Neuron (in vitro differentiated cells): ENCODE data around the gene HMG20B.

Experiments
- H2AFZ ChIP-seq: one replicate; pipeline ENCODE4 v1.6.1; 2013; ENCODE audit warnings: low read depth, mild to moderate bottlenecking, inconsistent platforms, low read length, moderate library complexity
- H3K27me3 ChIP-seq: one replicate; pipeline ENCODE4 v1.6.1; 2013; ENCODE audit warnings: low read length; ENCODE audit not compliant: insufficient read depth
- H3K36me3 ChIP-seq: one replicate; pipeline ENCODE4 v1.6.1; 2013; ENCODE audit warnings: low read length; ENCODE audit not compliant: insufficient read depth
- H3K4me1 ChIP-seq: one replicate; pipeline ENCODE4 v1.6.1; 2013; ENCODE audit warnings: low read length; ENCODE audit not compliant: insufficient read depth
- H3K4me3 ChIP-seq: 2 replicates; pipeline ENCODE4 v1.5.1; 2013; ENCODE audit warnings: mild to moderate bottlenecking, low read length, moderate library complexity
- H3K9me3 ChIP-seq: one replicate; pipeline ENCODE4 v1.6.1; 2013; ENCODE audit warnings: low read length

HMG20B gene

GRCh38 chr19:3533033-3533432, 39.7 kb upstream of the HMG20B start:
- H3K27me3 ChIP-seq, result no peaks in the 10 kb centered on the region
- H3K9me3 ChIP-seq, result no peaks in the 10 kb centered on the region
- no peak overlapping the region for H2AFZ ChIP-seq
- peaks cover 54% of the 10 kb centered on the region for H3K36me3 ChIP-seq
- no peak overlapping the region for H3K4me3 ChIP-seq
- no peaks in the 10 kb centered on the region for H3K4me1 ChIP-seq

DNA sequence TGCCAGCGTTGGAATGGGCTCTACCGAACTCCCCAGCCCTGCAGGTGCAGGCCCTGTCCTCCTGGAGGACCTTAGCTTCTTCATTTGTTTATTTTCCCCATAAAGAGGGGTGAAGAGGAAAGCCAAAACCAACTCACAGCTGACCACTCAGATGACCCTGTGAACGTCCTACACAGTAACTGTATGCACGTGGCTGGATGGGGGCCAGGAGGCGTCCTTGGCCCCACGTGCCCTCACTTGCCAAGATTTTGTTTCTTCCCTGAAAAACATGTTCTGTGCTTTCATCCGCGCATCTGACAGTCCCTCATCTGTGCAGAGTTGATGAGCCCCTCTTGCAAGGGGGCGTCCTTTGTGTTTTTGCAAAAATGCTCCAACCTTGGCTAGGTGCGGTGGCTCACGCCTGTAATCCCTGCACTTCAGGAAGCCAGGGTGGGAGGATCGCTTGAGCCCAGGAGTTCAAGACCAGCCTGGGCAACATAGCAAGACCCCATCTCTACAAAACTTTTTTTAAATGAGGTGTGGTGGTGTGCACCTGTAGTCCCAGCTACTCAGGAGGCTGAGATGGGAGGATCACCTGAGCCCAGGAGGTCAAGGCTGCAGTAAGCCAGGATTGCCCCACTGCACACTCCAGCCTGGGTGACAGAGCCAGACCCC, 39.1 kb upstream of the HMG20B start:
- H3K9me3 ChIP-seq, result no peaks in the 10 kb centered on the region
- H3K4me3 ChIP-seq, result no peak overlapping the region
- H3K4me1 ChIP-seq, result peaks cover 3% of the 10 kb centered on the region
- H3K27me3 ChIP-seq, result no peaks in the 10 kb centered on the region
- H3K36me3 ChIP-seq, result peaks cover 54% of the 10 kb centered on the region
- H2AFZ ChIP-seq, result no peak overlapping the region

DNA sequence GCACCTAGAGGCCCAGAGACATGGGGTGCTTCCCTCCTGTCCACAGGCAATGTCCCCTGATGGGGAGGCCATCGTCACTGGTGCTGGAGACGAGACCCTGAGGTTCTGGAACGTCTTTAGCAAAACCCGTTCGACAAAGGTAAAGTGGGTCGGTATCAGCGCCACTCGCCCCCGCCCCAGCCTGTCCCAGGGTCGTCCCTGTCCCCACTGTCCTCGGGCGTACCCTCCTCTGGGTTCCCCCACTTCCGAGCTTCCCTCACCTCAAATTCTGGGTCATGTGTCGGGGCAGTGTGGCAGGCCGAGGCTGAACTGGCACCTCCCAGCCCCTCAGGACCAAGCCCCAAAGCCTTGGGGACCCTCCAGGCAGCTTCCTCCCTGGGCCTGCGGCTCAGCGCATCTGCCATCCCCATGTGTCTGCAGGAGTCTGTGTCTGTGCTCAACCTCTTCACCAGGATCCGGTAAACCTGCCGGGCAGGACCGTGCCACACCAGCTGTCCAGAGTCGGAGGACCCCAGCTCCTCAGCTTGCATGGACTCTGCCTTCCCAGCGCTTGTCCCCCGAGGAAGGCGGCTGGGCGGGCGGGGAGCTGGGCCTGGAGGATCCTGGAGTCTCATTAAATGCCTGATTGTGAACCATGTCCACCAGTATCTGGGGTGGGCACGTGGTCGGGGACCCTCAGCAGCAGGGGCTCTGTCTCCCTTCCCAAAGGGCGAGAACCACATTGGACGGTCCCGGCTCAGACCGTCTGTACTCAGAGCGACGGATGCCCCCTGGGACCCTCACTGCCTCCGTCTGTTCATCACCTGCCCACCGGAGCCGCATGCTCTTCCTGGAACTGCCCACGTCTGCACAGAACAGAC, 38.1 kb upstream of the HMG20B start:
- no peaks in the 10 kb centered on the region for H3K27me3 ChIP-seq
- peaks cover 7% of the 10 kb centered on the region for H3K4me1 ChIP-seq
- H2AFZ ChIP-seq, result no peak overlapping the region
- no peaks in the 10 kb centered on the region for H3K9me3 ChIP-seq
- no peak overlapping the region for H3K4me3 ChIP-seq
- peaks cover 54% of the 10 kb centered on the region for H3K36me3 ChIP-seq

GRCh38 chr19:3535235-3535535, 37.6 kb upstream of the HMG20B start:
- Histone ChIP-seq H3K9me3 (no peaks in the 10 kb centered on the region), H3K27me3 (no peaks in the 10 kb centered on the region), H3K4me3 (no peak overlapping the region), H3K4me1 (peaks cover 7% of the 10 kb centered on the region), H3K36me3 (peaks cover 54% of the 10 kb centered on the region), H2AFZ (no peak overlapping the region)

GRCh38 chr19:3535563-3535965, 37.2 kb upstream of the HMG20B start:
- Histone ChIP-seq H3K4me3 (no peak overlapping the region), H3K4me1 (peaks cover 7% of the 10 kb centered on the region), H2AFZ (no peak overlapping the region), H3K9me3 (no peaks in the 10 kb centered on the region), H3K27me3 (no peaks in the 10 kb centered on the region), H3K36me3 (peaks cover 53% of the 10 kb centered on the region)

GRCh38 chr19:3535981-3536380, 36.8 kb upstream of the HMG20B start:
- no peaks in the 10 kb centered on the region for H3K9me3 ChIP-seq
- no peak overlapping the region for H3K4me3 ChIP-seq
- peaks cover 50% of the 10 kb centered on the region for H3K36me3 ChIP-seq
- no peak overlapping the region for H2AFZ ChIP-seq
- no peaks in the 10 kb centered on the region for H3K27me3 ChIP-seq
- H3K4me1 ChIP-seq, result peaks cover 7% of the 10 kb centered on the region

GRCh38 chr19:3536429-3537100, 36.2 kb upstream of the HMG20B start:
- Histone ChIP-seq H3K36me3 (peaks cover 44% of the 10 kb centered on the region), H3K4me3 (no peak overlapping the region), H3K27me3 (no peaks in the 10 kb centered on the region), H3K9me3 (no peaks in the 10 kb centered on the region), H2AFZ (no peak overlapping the region), H3K4me1 (peaks cover 7% of the 10 kb centered on the region)

GRCh38 chr19:3537101-3537437, 35.7 kb upstream of the HMG20B start:
- Histone ChIP-seq H3K4me3 (no peak overlapping the region), H3K9me3 (no peaks in the 10 kb centered on the region), H3K4me1 (peaks cover 7% of the 10 kb centered on the region), H3K36me3 (peaks cover 39% of the 10 kb centered on the region), H3K27me3 (no peaks in the 10 kb centered on the region), H2AFZ (no peak overlapping the region)

GRCh38 chr19:3537438-3538240, 35.1 kb upstream of the HMG20B start:
- no peaks in the 10 kb centered on the region for H3K9me3 ChIP-seq
- H3K36me3 ChIP-seq, result peaks cover 34% of the 10 kb centered on the region
- no peak overlapping the region for H3K4me3 ChIP-seq
- peaks cover 7% of the 10 kb centered on the region for H3K4me1 ChIP-seq
- no peak overlapping the region for H2AFZ ChIP-seq
- no peaks in the 10 kb centered on the region for H3K27me3 ChIP-seq

DNA sequence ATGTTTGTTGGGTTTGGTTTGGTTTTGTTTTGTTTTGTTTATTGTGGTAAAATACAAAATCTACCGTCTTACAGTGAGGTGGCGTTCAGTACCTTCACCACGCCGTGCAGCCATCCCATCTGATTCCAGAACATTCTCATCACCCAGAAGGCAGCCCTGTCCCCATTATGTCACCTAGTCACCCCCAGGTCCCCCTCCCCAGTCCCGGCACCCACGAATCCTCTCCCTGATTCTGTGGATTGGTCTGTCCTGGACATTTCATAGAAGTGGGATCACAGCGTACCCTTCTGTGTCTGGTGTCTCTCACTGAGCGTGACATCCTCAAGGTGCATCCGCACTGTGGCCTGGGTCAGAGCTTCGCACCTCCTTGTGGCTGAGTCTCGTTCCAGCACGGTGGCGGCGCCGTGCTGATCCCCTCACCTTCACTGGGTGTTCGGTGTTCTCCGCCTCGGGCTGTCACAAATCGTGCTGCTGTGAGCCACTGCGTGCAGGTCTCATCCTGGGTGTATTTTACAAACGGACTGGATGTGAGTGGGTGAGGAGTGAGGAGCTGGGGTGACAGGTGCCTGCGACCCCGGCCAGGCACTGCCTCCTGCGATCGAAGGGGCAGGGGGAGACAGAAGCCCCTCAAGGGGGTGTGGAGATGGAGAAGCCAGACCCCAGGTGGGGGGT, 34.4 kb upstream of the HMG20B start:
- H3K4me3 ChIP-seq, result no peak overlapping the region
- peaks cover 27% of the 10 kb centered on the region for H3K36me3 ChIP-seq
- no peak overlapping the region for H2AFZ ChIP-seq
- H3K27me3 ChIP-seq, result no peaks in the 10 kb centered on the region
- peaks cover 7% of the 10 kb centered on the region for H3K4me1 ChIP-seq
- no peaks in the 10 kb centered on the region for H3K9me3 ChIP-seq

- H3K4me3 ChIP-seq, result no peak within 1 kb of the TSS
- H2AFZ ChIP-seq, result no peak within 1 kb of the TSS
- no peaks in the 10 kb centered on the region for H3K9me3 ChIP-seq
- H3K36me3 ChIP-seq, result peaks cover 20% of the 10 kb centered on the region
- H3K4me1 ChIP-seq, result peaks cover 7% of the 10 kb centered on the region
- no peaks in the 10 kb centered on the region for H3K27me3 ChIP-seq
Observed at GRCh38 chr19:3538965-3539755, 33.6 kb upstream of the HMG20B start, which contains the start of gene TEKTIP1. Gene TEKTIP1 (plus strand): TSS chr19:3539174. CDS start chr19:3539178, 4 bp downstream.

- Histone ChIP-seq H3K36me3 (peaks cover 14% of the 10 kb centered on the region), H3K27me3 (no peaks in the 10 kb centered on the region), H2AFZ (no peak overlapping the region), H3K4me3 (no peak overlapping the region), H3K9me3 (no peaks in the 10 kb centered on the region), H3K4me1 (peaks cover 8% of the 10 kb centered on the region)
Observed at GRCh38 chr19:3539756-3540118, 33.0 kb upstream of the HMG20B start.
